Measurements from ENCODE around the gene E4F1.
A peak's percentile ranks its signal among the peaks of the same experiment; 100 is the strongest.

The E4F1 gene

GRCh38 chr16:2231016-2231931 lies 7.9 kb downstream of the E4F1 start:
- H3K27ac ChIP-seq = no peak overlapping the region
- TF ChIP-seq CTCF (IDR thresholded peaks at IDR 0.05) (no peak), ZFX (IDR thresholded peaks at IDR 0.05; ENCODE audit: borderline replicate concordance) (no peak)

DNA sequence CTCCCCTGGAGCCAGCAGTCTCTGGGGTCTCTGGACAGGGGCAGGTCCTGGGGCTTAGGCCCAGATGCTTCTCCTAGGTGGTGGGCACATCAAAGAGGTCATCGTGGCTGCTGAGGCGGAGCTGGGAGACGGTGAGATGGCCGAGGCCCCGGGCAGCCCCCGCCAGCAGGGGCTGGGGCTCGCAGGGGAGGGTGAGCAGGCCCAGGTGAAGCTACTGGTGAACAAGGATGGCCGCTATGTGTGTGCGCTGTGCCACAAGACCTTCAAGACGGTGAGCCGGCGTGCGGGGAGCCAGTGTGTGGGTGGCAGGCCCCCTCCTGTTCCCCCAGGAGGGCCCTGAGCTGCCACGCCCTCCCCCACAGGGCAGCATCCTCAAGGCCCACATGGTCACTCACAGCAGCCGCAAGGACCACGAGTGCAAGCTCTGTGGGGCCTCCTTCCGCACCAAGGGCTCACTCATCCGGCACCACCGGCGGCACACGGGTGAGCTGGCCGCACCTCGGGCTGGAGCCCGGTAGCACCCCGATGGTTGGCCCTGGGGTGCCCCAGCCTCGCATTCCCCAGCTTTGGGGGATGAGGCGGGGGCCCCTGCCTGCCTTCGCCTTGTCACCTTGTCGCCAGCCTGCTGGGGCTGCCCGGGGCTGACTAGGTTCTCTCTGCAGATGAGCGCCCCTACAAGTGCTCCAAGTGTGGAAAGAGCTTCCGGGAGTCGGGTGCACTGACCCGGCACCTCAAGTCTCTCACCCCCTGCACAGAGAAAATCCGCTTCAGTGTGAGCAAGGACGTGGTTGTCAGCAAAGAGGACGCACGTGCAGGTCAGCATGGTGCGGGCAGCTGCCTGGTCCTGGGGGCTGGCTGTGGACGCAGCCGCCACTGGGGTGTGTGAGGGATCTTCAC lies 9.0 kb downstream of the E4F1 start:
- no peak overlapping the region for H3K27ac ChIP-seq
- TF ChIP-seq ZFX (IDR thresholded peaks at IDR 0.05; ENCODE audit: borderline replicate concordance) = no peak
- TF ChIP-seq CTCF (IDR thresholded peaks at IDR 0.05) = no peak

DNA sequence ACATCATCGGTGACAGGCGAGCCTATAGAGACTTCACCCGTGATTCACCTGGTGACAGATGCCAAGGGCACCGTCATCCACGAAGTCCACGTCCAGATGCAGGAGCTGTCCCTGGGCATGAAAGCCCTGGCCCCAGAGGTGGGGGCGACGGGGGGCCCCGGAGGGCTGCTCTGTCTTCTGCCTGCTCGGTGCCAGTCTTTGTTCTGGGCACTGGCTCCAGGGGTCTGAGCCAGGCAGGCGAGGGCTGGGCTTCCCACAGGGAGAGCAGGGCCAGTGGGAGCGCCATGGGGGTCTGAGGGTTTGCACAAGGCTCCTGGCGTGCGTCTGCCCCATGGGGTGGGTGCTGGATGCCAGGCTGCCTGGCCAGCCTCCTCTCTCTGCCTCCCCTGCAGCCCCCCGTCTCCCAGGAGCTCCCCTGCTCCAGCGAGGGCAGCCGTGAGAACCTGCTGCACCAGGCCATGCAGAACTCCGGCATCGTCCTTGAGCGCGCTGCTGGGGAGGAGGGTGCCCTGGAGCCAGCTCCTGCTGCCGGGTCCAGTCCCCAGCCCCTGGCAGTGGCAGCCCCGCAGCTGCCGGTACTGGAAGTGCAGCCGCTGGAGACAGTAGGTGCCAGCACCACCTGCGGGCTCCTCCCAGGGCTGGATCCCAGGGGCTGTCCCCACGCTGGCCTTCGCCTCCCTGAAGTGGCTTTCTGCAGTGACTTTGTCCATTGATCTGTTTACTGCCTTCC lies 9.8 kb downstream of the E4F1 start:
- 0 out of 2 replicates have a peak overlapping the region, but pooled peaks have one; percentile 5 for H3K27ac ChIP-seq
- TF ChIP-seq CTCF (IDR thresholded peaks at IDR 0.05) = no peak
- TF ChIP-seq ZFX (IDR thresholded peaks at IDR 0.05; ENCODE audit: borderline replicate concordance) = no peak

- H3K27ac ChIP-seq = 0 out of 2 replicates have a peak overlapping the region, but pooled peaks have one; percentile 5
- TF ChIP-seq CTCF (IDR thresholded peaks at IDR 0.05) = no peak
- no peak for TF ChIP-seq ZFX (IDR thresholded peaks at IDR 0.05; ENCODE audit: borderline replicate concordance)
These were observed 10.8 kb downstream of the E4F1 start for GRCh38 chr16:2233872-2234812.

DNA sequence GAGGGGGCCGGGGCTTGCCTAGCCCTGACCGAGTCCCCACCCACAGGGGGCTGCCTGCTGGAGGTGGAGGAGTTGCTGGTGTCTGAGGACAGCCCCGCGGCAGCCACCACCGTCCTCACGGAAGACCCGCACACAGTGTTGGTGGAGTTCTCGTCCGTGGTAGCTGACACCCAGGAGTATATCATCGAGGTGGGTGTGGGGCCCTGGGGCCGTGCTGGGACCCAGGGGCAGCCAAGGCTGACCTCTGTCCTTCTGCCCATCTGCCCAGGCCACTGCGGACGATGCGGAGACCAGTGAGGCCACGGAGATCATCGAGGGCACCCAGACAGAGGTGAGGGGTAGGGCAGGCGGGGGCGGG lies 11.4 kb downstream of the E4F1 start:
- H3K27ac ChIP-seq = no peak overlapping the region; the same call in 1 of the 2 replicates
- TF ChIP-seq ZFX (IDR thresholded peaks at IDR 0.05; ENCODE audit: borderline replicate concordance) = no peak
- TF ChIP-seq CTCF (IDR thresholded peaks at IDR 0.05) = no peak

DNA sequence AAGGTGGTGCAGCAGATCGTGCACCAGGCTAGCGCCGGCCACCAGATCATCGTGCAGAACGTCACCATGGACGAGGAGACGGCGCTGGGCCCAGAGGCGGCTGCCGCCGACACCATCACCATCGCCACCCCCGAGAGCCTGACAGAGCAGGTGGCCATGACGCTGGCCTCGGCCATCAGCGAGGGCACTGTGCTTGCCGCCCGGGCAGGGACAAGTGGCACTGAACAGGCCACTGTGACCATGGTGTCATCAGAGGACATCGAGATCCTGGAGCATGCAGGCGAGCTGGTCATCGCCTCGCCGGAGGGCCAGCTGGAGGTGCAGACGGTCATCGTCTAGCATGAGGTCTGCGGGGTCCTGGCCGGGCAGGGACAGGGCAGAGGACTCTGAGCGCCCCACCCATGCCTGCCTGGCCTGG lies 11.9 kb downstream of the E4F1 start:
- no peak for TF ChIP-seq CTCF (IDR thresholded peaks at IDR 0.05)
- TF ChIP-seq ZFX (IDR thresholded peaks at IDR 0.05; ENCODE audit: borderline replicate concordance) = no peak
- peak overlapping the region; percentile 76 for H3K27ac ChIP-seq

Data from 22Rv1 (cell line).